HFF-Myc (cell line): ENCODE data around the gene MYO9A.
A peak's percentile ranks its signal among the peaks of the same experiment; 100 is the strongest.

Experiments used
- DNase-seq: peaks from one replicate; pipeline ENCODE4 v3.0.0-alpha.2; 2011; ENCODE audit warnings: low read depth; ENCODE audit errors: extremely low read depth
- H3K4me3 ChIP-seq: replicated peaks from 2 replicates; pipeline ENCODE4 v1.5.1; 2011; ENCODE audit warnings: low read depth, mild to moderate bottlenecking, control low read depth, low read length
- TF ChIP-seq, protein P1 (sequence below): IDR thresholded peaks from 2 replicates; pipeline ENCODE4 v1.5.1; 2012; ENCODE audit warnings: mild to moderate bottlenecking, low read depth, low read length, control low read depth; ENCODE audit errors: missing control alignments

MYO9A gene, protein sequence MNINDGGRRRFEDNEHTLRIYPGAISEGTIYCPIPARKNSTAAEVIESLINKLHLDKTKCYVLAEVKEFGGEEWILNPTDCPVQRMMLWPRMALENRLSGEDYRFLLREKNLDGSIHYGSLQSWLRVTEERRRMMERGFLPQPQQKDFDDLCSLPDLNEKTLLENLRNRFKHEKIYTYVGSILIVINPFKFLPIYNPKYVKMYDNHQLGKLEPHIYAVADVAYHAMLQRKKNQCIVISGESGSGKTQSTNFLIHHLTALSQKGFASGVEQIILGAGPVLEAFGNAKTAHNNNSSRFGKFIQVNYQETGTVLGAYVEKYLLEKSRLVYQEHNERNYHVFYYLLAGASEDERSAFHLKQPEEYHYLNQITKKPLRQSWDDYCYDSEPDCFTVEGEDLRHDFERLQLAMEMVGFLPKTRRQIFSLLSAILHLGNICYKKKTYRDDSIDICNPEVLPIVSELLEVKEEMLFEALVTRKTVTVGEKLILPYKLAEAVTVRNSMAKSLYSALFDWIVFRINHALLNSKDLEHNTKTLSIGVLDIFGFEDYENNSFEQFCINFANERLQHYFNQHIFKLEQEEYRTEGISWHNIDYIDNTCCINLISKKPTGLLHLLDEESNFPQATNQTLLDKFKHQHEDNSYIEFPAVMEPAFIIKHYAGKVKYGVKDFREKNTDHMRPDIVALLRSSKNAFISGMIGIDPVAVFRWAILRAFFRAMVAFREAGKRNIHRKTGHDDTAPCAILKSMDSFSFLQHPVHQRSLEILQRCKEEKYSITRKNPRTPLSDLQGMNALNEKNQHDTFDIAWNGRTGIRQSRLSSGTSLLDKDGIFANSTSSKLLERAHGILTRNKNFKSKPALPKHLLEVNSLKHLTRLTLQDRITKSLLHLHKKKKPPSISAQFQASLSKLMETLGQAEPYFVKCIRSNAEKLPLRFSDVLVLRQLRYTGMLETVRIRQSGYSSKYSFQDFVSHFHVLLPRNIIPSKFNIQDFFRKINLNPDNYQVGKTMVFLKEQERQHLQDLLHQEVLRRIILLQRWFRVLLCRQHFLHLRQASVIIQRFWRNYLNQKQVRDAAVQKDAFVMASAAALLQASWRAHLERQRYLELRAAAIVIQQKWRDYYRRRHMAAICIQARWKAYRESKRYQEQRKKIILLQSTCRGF (N-terminal part only)

DNA sequence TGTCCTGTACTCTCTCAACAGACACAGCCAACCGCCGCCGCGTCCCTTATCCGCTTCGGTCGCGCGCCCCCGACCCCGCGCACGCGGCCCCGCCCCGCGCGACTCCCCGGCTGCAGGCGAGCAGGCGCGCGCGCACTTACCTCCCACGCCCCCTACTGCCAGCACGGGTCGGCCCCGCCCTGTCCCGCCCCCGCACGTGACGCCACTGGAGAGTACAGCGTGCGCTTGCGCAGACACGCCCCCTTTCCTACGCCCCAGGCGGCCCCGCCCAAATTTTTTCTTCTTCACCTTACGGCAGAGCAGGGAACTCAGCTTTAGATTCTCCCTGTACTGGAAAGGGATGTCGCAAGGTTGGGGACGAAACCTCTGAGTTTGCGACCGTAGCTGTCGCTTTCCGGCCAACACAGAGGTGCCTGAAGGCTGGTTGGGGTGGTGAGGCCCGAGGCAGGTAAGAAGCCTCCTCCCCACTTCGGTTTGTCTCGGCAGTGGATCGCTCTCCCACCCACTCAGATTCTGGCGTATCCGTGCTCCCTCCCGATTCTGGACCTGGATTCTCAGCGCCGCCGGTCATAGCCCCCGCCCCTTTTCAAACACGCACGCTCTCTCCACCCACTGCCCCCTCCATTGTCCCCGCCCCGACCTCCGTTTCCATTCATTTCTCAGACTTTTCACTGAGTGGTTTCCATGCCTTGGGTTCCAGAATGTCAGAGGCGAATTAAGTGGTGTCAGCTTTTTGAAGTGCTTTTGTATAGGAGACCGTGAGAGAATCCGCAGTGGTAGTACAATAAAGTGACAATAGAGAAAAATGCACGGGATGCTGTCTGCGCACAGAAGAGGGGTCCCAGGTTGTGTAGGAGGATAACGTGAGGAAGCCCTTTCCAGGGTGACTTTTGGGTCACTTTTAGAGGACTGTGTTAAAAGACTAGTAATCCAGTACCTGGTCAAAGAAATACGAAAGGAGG, at the start of gene MYO9A, which contains the start of gene SENP8:
Gene MYO9A (minus strand): TSS at position 134 of the 962 bp plus-strand sequence. CDS start 71,587 bp downstream, outside the sequence.
Gene SENP8 (plus strand): TSS at position 387 of the 962 bp plus-strand sequence. CDS start 21,221 bp downstream, outside the sequence.
- DNase-seq: peak; percentile 96
- TF ChIP-seq, protein P1, sequence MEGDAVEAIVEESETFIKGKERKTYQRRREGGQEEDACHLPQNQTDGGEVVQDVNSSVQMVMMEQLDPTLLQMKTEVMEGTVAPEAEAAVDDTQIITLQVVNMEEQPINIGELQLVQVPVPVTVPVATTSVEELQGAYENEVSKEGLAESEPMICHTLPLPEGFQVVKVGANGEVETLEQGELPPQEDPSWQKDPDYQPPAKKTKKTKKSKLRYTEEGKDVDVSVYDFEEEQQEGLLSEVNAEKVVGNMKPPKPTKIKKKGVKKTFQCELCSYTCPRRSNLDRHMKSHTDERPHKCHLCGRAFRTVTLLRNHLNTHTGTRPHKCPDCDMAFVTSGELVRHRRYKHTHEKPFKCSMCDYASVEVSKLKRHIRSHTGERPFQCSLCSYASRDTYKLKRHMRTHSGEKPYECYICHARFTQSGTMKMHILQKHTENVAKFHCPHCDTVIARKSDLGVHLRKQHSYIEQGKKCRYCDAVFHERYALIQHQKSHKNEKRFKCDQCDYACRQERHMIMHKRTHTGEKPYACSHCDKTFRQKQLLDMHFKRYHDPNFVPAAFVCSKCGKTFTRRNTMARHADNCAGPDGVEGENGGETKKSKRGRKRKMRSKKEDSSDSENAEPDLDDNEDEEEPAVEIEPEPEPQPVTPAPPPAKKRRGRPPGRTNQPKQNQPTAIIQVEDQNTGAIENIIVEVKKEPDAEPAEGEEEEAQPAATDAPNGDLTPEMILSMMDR: no peak
- peak within 1 kb of the TSS; percentile 81 for H3K4me3 ChIP-seq

DNA sequence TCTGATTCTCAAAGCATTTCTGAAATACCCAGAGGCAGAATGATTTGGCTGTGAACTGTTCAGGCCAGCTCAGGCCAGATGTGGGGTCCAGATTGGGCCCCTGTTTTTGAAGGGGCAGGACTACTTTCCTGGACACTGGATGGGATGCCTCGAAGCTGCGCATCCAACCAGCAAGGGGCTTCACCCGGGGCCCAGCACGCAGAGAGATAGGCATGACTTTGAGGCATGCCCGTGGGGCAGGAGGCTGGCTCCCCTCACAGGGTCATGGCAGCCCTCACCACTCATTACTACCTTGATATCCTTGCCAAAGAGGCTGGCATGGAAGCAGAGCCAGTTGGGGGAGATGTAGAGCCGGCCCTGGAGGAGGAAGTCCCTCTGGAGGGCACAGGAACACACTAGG, 49.5 kb upstream of the MYO9A start:
- H3K4me3 ChIP-seq: no peak overlapping the region
- TF ChIP-seq, protein P1: no peak

DNA sequence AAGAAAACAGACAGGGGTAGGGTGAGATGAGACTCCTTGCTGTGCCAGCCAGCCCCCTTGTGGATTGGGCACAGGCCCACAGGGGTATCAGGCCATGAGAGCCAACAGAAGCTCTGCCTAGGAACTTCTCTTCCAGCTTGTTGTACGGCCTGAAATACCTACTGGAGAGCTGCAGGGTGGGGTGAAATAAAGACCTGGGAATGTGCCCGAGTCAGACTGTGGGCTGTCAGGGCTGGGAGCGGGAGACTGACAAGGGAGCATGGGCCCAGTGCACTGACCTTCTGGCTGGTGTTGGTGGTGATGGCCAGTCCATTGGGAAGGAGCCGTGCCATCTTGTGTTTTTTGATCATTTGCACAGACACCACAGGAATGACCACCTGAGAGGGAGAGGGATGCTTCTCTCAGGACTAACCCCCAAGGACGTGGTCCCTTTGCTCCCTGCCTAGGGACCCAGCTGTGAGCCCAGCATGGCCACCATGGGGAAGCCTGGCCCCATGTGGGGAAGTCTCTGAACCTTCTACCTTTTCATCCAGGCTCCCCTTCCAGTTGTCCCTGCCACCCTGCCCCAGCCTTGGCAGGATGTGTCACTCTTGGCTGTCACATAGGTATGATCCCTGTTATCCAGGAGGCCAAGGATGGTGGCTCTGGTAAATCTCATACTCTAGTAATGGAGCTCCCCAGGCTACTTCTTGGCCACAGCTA, 48.9 kb upstream of the MYO9A start:
- TF ChIP-seq, protein P1: no peak
- no peak overlapping the region for H3K4me3 ChIP-seq
- DNase-seq: no peak

More for the DNA sequence above, 49.5 kb upstream of the MYO9A start:
- DNase-seq: no peak

DNA sequence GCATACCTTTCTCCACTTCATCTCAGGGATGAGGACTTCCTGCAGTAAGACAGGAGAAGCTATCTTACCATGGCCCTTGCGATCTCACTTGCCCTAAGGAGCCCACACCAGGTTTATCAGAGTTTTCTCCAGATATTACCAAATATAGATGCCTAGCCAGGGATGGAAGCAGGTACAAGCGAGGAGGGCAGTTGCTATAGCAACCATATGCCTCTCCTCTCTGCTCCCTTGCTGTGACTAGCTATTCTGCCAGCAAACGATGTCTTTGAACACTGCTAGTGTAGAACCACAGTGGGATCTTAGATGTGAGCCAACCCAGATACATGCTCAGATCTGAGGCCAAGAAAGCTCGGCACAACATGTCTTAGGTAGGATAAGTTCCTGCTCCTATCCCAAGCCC, 45.8 kb upstream of the MYO9A start:
- TF ChIP-seq, protein P1: no peak
- no peak for DNase-seq
- H3K4me3 ChIP-seq: no peak overlapping the region

DNA sequence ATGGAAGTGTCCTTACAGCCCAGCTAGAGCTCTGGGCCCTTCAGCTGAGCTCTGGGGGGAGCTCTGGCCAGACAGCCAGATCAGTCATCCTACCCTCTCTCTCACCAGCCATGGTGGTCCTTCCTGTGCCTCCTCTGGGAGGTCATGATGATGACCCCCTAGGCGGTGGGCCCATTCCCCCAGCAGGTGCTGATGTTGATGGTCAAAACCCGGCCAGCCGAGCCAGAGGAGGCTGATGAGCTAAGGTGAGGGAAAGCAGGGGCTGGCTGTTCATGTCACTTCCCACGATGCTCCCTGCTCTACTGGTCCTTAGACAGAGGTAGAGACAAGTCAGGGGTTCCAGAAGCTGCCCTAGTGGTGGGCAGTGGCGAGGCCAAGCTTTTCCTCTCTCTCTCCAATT, 44.6 kb upstream of the MYO9A start:
- TF ChIP-seq, protein P1: no peak
- DNase-seq: no peak
- no peak overlapping the region for H3K4me3 ChIP-seq
